ENCODE results near the gene NUCB1. TPM values are rescaled to one million over a fixed set of nuclear protein-coding genes. Genes with fewer than 3 reads are reported as not detected.

NUCB1 gene
- total and polyA plus RNA-seq, 9 of the 15 experiments (the other 6 are each of a cell fraction or from before 2014, with no cell fraction given) = 3.1 to 153 (median 71.7) TPM

- TF ChIP-seq REST (IDR thresholded peaks at IDR 0.05; ENCODE audit: borderline replicate concordance) = peak; percentile 8; the same call in 1 of the 2 replicates
- TF ChIP-seq REST (CRISPR knock-in tag; IDR thresholded peaks at IDR 0.05; ENCODE audit: low read depth) = no peak; the same call in none of the 2 replicates
- peak; percentile 54 for TF ChIP-seq EP300 (IDR thresholded peaks at IDR 0.05; ENCODE audit: low read length)
- TF ChIP-seq ARHGAP35 (IDR thresholded peaks at IDR 0.05; ENCODE audit: partially characterized antibody) = no peak
- TF ChIP-seq ELF1 (tag; IDR thresholded peaks at IDR 0.05) = peak; percentile 72
- peak; percentile 89 for TF ChIP-seq RBFOX2 (IDR thresholded peaks at IDR 0.05; ENCODE audit: low read depth, low read length)
- no peak for TF ChIP-seq COPS2 (conservative IDR thresholded peaks at IDR 0.05)
- TF ChIP-seq HDAC6 (IDR thresholded peaks at IDR 0.05; ENCODE audit: low read depth, low read length) = no peak
- no peak for TF ChIP-seq ZFPM2 (CRISPR knock-in tag; IDR thresholded peaks at IDR 0.05)
- TF ChIP-seq TSC22D4 (tag; IDR thresholded peaks at IDR 0.05) = no peak
- peak in 1 of 2 experiments; percentile 27; a peak in 1 of 4 replicates for TF ChIP-seq NRF1 (conservative IDR thresholded peaks at IDR 0.05 in 1 of 2, IDR thresholded peaks at IDR 0.05 in 1 of 2)
- no peak for TF ChIP-seq BRF2 (IDR thresholded peaks at IDR 0.05; ENCODE audit: borderline replicate concordance, insufficient read depth, insufficient read length)
- no peak for TF ChIP-seq ZNF444 (CRISPR knock-in tag; IDR thresholded peaks at IDR 0.05)
- TF ChIP-seq BRF1 (IDR thresholded peaks at IDR 0.05; ENCODE audit: borderline replicate concordance, extremely low read depth, insufficient read length) = no peak
- TF ChIP-seq XRCC3 (IDR thresholded peaks at IDR 0.05) = no peak
- 0 out of 2 replicates have a peak, but pooled peaks have one; percentile 30 for TF ChIP-seq ZBTB33 (CRISPR knock-in tag; IDR thresholded peaks at IDR 0.05)
- TF ChIP-seq DDX20 (tag; IDR thresholded peaks at IDR 0.05; ENCODE audit: low read depth) = no peak
These were observed 62.1 kb downstream of the NUCB1 start (continued) for GRCh38 chr19:48962029-48962848.
